Hepatocyte (in vitro differentiated cells): ENCODE measurements around the gene AOPEP. TPM values are rescaled to one million over a fixed set of nuclear protein-coding genes. Genes with fewer than 3 reads are reported as not detected.
A peak's percentile ranks its signal among the peaks of the same experiment; 100 is the strongest.

Experiments
- DNase-seq: peaks from one replicate; pipeline ENCODE4 v3.0.0-alpha.2; 2016; ENCODE audit warnings: low spot score
- H2AFZ ChIP-seq: fragments of 200-600 bp; sonication (generic); 2 replicates; pipeline ENCODE4 v1.6.0; 2016; ENCODE audit warnings: antibody characterized with exemption, mild to moderate bottlenecking
- H3K27ac ChIP-seq: fragments of 200-600 bp; sonication (generic); 2 replicates; pipeline ENCODE4 v1.5.1; 2016; ENCODE audit warnings: mild to moderate bottlenecking
- H3K27me3 ChIP-seq: fragments of 200-600 bp; sonication (generic); 2 replicates; pipeline ENCODE4 v1.6.1; 2016
- H3K36me3 ChIP-seq: fragments of 200-600 bp; sonication (generic); replicated peaks from 2 replicates; pipeline ENCODE4 v1.5.1; 2016; ENCODE audit warnings: low read depth; ENCODE audit not compliant: insufficient read depth
- H3K4me1 ChIP-seq: fragments of 200-600 bp; sonication (generic); 2 replicates; pipeline ENCODE4 v1.5.1; 2016; ENCODE audit warnings: mild to moderate bottlenecking, moderate library complexity; ENCODE audit not compliant: insufficient read depth
- H3K4me2 ChIP-seq: fragments of 200-600 bp; sonication (generic); 2 replicates; pipeline ENCODE4 v1.6.0; 2016
- H3K4me3 ChIP-seq: fragments of 200-600 bp; sonication (generic); 2 replicates; pipeline ENCODE4 v1.5.1; 2016; ENCODE audit warnings: mild to moderate bottlenecking
- H3K79me2 ChIP-seq: fragments of 200-600 bp; sonication (generic); 2 replicates; pipeline ENCODE4 v1.6.0; 2017; ENCODE audit warnings: mild to moderate bottlenecking
- H3K9me2 ChIP-seq: fragments of 200-600 bp; sonication (generic); replicated peaks from 2 replicates; pipeline ENCODE4 v1.6.0; 2017; ENCODE audit warnings: mild to moderate bottlenecking; ENCODE audit not compliant: insufficient read depth
- H3K9me3 ChIP-seq: fragments of 200-600 bp; sonication (generic); 2 replicates; pipeline ENCODE4 v1.5.1; 2016; ENCODE audit warnings: low read depth, mild to moderate bottlenecking
- H4K20me1 ChIP-seq: fragments of 200-600 bp; sonication (generic); 2 replicates; pipeline ENCODE4 v1.6.0; 2016; ENCODE audit warnings: mild to moderate bottlenecking; ENCODE audit not compliant: insufficient read depth, poor library complexity, severe bottlenecking
- CTCF ChIP-seq: fragments of 200-600 bp; sonication (generic); IDR thresholded peaks from 2 replicates; pipeline ENCODE4 v1.5.1; 2016; ENCODE audit warnings: antibody characterized with exemption, mild to moderate bottlenecking; ENCODE audit not compliant: poor library complexity
- EZH2 ChIP-seq: fragments of 200-600 bp; sonication (generic); IDR thresholded peaks from 2 replicates; pipeline ENCODE4 v1.6.1; 2016; ENCODE audit warnings: antibody characterized with exemption, mild to moderate bottlenecking, borderline replicate concordance
- EZH2phosphoT487 ChIP-seq: fragments of 200-600 bp; sonication (generic); IDR thresholded peaks from one replicate; pipeline ENCODE4 v1.6.1; 2018; ENCODE audit warnings: antibody characterized with exemption, mild to moderate bottlenecking, low read depth, moderate library complexity; ENCODE audit not compliant: unreplicated experiment, severe bottlenecking
- WGBS: methylation state at CpG from one replicate; pipeline ENCODE4 v1.1.6; 2016; ENCODE audit warnings: low lambda C conversion rate; ENCODE audit errors: missing lambda C conversion rate; 5-methylcytosine and 5-hydroxymethylcytosine counted together
- polyA plus RNA-seq: library from polyadenylated mRNA; unstranded; fragments of >200 nt; fragmentation: Nextera tagmentation; extraction: Ambion mirVana; gene quantifications from 2 replicates; pipeline ENCODE4 v1.2.1, GENCODE V29; 2016
- total RNA-seq: library from RNA; depleted of rRNA; stranded (reverse); fragments of >200 nt; gene quantifications from 2 replicates; pipeline ENCODE4 v1.2.3, GENCODE V29; 2014

Gene AOPEP
- total and polyA plus RNA-seq, 2 experiments from 2014 or later = 82.8 to 101 TPM

GRCh38 chr9:94864196-94864595, 137.7 kb downstream of the AOPEP start:
- Histone ChIP-seq H4K20me1 (no peaks in the 10 kb centered on the region), H3K27me3 (no peaks in the 10 kb centered on the region), H3K36me3 (no peaks in the 10 kb centered on the region), H3K27ac (peak overlapping the region; percentile 43), H3K79me2 (peaks cover 20% of the 10 kb centered on the region), H3K9me3 (no peaks in the 10 kb centered on the region), H3K4me3 (no peak overlapping the region), H3K4me2 (peak overlapping the region; percentile 52), H3K4me1 (peaks cover 37% of the 10 kb centered on the region), H2AFZ (no peak overlapping the region), H3K9me2 (no peaks in the 10 kb centered on the region)
- WGBS = 57% methylated on average over 3 of the region's 3 CpGs
- DNase-seq = no peak
- TF ChIP-seq EZH2phosphoT487 (no peak), CTCF (no peak), EZH2 (no peak)

GRCh38 chr9:94864862-94865509, 138.5 kb downstream of the AOPEP start:
- H3K79me2 ChIP-seq = peaks cover 21% of the 10 kb centered on the region
- no peaks in the 10 kb centered on the region for H3K36me3 ChIP-seq
- TF ChIP-seq EZH2phosphoT487 = no peak
- no peak for TF ChIP-seq EZH2
- TF ChIP-seq CTCF = no peak
- no peak overlapping the region for H3K4me3 ChIP-seq
- no peaks in the 10 kb centered on the region for H3K9me3 ChIP-seq
- H3K27me3 ChIP-seq = no peaks in the 10 kb centered on the region
- 55% methylated on average over 8 of the region's 8 CpGs for WGBS
- peaks cover 37% of the 10 kb centered on the region for H3K4me1 ChIP-seq
- H2AFZ ChIP-seq = no peak overlapping the region
- no peaks in the 10 kb centered on the region for H4K20me1 ChIP-seq
- no peaks in the 10 kb centered on the region for H3K9me2 ChIP-seq
- no peak for DNase-seq
- peak overlapping the region; percentile 95 for H3K27ac ChIP-seq
- H3K4me2 ChIP-seq = peak overlapping the region; percentile 52

GRCh38 chr9:94865582-94866452, 139.3 kb downstream of the AOPEP start:
- 41% methylated on average over 9 of the region's 9 CpGs for WGBS
- H2AFZ ChIP-seq = no peak overlapping the region
- H3K4me1 ChIP-seq = peaks cover 37% of the 10 kb centered on the region
- peak overlapping the region; percentile 95 for H3K27ac ChIP-seq
- peak; percentile 25 for DNase-seq
- H3K4me2 ChIP-seq = peak overlapping the region; percentile 52
- no peak overlapping the region for H3K4me3 ChIP-seq
- no peaks in the 10 kb centered on the region for H3K36me3 ChIP-seq
- H3K9me2 ChIP-seq = no peaks in the 10 kb centered on the region
- no peaks in the 10 kb centered on the region for H3K9me3 ChIP-seq
- no peaks in the 10 kb centered on the region for H4K20me1 ChIP-seq
- no peak for TF ChIP-seq EZH2phosphoT487
- TF ChIP-seq CTCF = no peak
- TF ChIP-seq EZH2 = no peak
- H3K27me3 ChIP-seq = no peaks in the 10 kb centered on the region
- H3K79me2 ChIP-seq = peaks cover 20% of the 10 kb centered on the region
